Thoracic aorta (tissue), 2 donors: ENCODE measurements around the gene RFC2. TPM values are rescaled to one million over a fixed set of nuclear protein-coding genes. Genes with fewer than 3 reads are reported as not detected.

Experiments used
- ATAC-seq: fragments of 150-250 bp; one replicate; pipeline ENCODE4 v1.8.0; 2017; ENCODE audit warnings: low read depth; ENCODE audit not compliant: insufficient number of reproducible peaks, low FRiP score
- DNase-seq: peaks from one replicate; pipeline ENCODE4 v3.0.0-alpha.2; 2020; ENCODE audit warnings: low spot score
- H3K27ac ChIP-seq, 2 donors: fragments of 200-600 bp; sonication (generic); 1 replicate in 1 of 2; 2 replicates in 1 of 2; pipeline ENCODE4 v1.5.1; 2016; ENCODE audit warnings: mild to moderate bottlenecking in 2 of 2, moderate library complexity in 2 of 2
- H3K27me3 ChIP-seq: fragments of 200-600 bp; sonication (generic); replicated peaks from 2 replicates; pipeline ENCODE4 v1.6.0; 2016; ENCODE audit warnings: mild to moderate bottlenecking; ENCODE audit not compliant: insufficient read depth
- H3K36me3 ChIP-seq: fragments of 200-600 bp; sonication (generic); one replicate; pipeline ENCODE4 v1.5.1; 2016
- H3K4me1 ChIP-seq, 2 donors: fragments of 200-600 bp; sonication (generic); 1 replicate in 1 of 2; 2 replicates in 1 of 2; pipeline versions ENCODE4 v1.5.1 to v1.6.0; 2016; ENCODE audit warnings: low read depth in 2 of 2, mild to moderate bottlenecking in 1 of 2; ENCODE audit not compliant: control insufficient read depth in 1 of 2
- H3K4me3 ChIP-seq: fragments of 200-600 bp; sonication (generic); 2 replicates; pipeline ENCODE4 v1.5.1; 2016; ENCODE audit warnings: mild to moderate bottlenecking
- H3K9me3 ChIP-seq: fragments of 200-600 bp; sonication (generic); 2 replicates; pipeline ENCODE4 v1.5.1; 2016
- CTCF ChIP-seq: fragments of 200-600 bp; sonication (generic); IDR thresholded peaks from one replicate; pipeline ENCODE4 v1.5.1; 2019; ENCODE audit warnings: antibody characterized with exemption
- total RNA-seq, 2 donors: library from RNA; depleted of rRNA; stranded (reverse); fragments of >200 nt; gene quantifications; one replicate each; pipeline versions ENCODE4 v1.1.0 to v1.2.3, GENCODE V29; 2016

Gene RFC2
- total RNA-seq, 2 donors from 2014 or later = 9.5 to 15.2 TPM

DNA sequence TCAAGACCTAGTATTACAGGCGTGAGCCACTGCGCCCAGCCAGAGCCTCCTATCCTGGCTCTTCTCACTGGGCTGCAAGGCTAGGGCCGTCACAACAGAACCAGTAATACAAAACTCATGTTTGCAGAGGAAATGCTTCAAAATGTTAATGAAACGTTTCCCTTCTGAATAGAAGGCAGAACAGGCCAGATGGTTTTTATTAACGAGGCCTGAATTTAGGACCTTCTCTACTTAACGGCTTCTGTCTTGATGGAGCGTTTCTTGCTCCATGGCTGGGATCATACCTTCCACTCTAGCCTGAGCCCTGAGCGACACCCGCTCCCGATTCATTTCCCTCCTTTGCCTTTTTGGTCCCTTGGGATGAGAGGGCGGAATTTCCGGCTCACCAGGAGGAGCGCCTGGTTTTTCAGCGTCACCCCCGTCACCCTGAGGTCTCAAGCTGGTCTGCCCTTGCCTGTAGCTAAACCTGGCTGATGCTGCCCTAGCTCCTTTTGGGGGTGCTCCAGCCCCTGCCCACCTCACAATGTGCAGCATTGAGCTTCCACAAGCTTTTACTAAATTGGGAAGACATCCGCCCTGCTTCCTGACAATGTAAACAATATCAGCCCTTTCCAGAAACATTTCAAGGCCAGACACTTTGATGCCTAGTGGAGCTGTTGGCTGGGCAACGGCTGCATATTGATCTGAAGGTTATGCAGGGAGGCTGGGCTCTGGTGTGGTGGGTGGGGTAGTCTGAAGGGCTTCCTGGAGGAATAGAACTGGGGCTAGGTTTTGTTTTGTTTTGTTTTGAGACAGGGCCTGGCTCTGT is 40.2 kb upstream of the RFC2 start:
- ATAC-seq (no peak), DNase-seq (no peak)
- Histone ChIP-seq H3K36me3 (no peaks in the 10 kb centered on the region), H3K4me1 (peaks cover 15 to 49% of the 10 kb centered on the region in 2 donors), H3K9me3 (no peaks in the 10 kb centered on the region), H3K27ac (peak overlapping the region; percentile 58 to 68), H3K4me3 (peak overlapping the region; percentile 32), H3K27me3 (no peaks in the 10 kb centered on the region)
- TF ChIP-seq CTCF = no peak

DNA sequence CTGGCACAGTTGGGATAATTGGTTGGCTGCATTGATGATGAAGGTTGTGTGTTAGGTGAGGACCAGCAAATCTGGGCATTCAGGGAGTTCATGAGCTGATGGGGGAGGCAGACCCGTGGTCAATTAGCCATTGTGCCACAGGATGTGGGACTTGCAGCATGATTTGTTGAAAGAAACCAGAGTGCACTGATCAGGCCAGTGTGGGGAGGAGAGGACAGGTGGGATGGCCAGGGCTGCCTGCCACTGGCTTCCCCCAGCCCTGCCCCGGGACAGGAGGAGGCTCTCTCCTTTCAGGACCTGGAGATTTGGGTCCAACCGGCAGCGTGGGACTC is 39.3 kb upstream of the RFC2 start:
- Histone ChIP-seq H3K27ac (peak overlapping the region; percentile 58 to 68), H3K36me3 (no peaks in the 10 kb centered on the region), H3K4me3 (no peak overlapping the region), H3K27me3 (no peaks in the 10 kb centered on the region), H3K9me3 (no peaks in the 10 kb centered on the region), H3K4me1 (peaks cover 14 to 49% of the 10 kb centered on the region in 2 donors)
- no peak for TF ChIP-seq CTCF
- DNase-seq (no peak), ATAC-seq (no peak)

DNA sequence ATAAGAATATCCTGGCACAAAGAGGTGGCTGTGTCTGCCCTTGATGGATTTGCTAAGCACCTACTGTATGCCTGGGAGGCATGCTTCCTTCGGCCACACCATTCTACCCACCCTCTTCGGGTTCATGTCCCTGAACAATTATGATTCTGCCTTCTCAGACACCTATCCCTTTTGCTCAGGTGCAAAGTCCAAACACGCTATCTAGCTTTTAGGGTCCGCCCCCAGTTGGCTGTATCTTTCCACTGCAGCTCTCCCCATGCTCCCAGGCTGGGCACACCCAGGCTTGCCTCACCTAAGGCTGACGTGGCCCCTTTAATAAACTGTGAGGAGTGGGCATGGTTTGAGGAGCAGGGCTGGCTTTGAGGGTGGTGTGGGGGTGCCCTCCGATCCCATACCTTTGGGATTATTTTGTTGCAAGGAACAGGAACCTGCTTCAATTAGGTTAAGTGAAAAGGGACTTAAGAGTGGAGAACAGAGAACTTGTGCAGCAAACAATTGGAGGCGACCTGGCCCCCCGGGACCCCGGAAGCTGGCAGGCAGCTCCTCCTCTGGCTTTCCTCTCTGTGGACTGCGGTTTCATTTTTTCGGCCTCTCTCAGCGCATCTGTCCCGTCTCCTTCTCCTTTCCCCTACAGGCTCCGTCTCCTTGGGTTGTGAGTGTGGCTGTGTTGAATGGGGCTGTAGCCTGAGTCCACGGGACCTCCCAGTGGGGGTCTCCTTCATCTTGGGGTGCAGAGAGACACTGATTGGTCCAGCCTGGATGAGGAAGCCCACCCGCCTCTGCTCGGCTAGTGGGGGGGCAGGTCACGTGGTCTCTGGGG is 38.8 kb upstream of the RFC2 start:
- no peak for ATAC-seq
- H3K27ac ChIP-seq = no peak overlapping the region

GRCh38 chr7:74291535-74291934 is 37.3 kb upstream of the RFC2 start:
- no peak for TF ChIP-seq CTCF
- no peak overlapping the region for H3K27ac ChIP-seq
- no peaks in the 10 kb centered on the region for H3K36me3 ChIP-seq
- ATAC-seq (no peak), DNase-seq (no peak)
- peaks cover 13 to 58% of the 10 kb centered on the region in 2 donors for H3K4me1 ChIP-seq
- no peaks in the 10 kb centered on the region for H3K27me3 ChIP-seq
- H3K9me3 ChIP-seq = no peaks in the 10 kb centered on the region
- no peak overlapping the region for H3K4me3 ChIP-seq

More for the DNA sequence above, 38.8 kb upstream of the RFC2 start:
- Histone ChIP-seq H3K27me3 (no peaks in the 10 kb centered on the region), H3K36me3 (no peaks in the 10 kb centered on the region), H3K4me3 (no peak overlapping the region), H3K4me1 (peaks cover 13 to 55% of the 10 kb centered on the region in 2 donors), H3K9me3 (no peaks in the 10 kb centered on the region)
- no peak for DNase-seq
- TF ChIP-seq CTCF = no peak

DNA sequence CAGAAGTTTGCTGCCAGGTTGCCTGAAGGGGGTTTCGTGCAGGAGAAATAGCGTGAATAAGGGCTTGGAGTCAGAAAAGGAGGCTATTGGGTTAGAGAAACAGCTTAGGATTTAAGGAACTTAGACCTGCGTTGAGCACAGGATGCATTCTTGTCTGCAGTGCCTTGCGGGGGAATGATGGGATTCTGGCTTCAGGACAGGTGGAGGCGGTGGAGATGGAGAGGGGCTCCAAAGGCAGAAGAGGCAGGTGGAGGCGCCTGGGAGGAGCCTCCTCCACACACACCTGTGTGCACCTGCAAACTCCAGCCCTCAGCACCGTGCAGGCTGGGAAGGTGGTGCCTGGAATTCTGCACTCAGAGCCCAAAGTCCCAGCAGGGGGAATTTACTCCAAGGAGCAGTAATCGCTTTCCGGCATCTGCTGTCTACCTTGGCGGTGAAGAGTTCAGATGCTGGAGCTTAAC is 36.8 kb upstream of the RFC2 start:
- Histone ChIP-seq H3K27ac (peak overlapping the region; percentile 12 to 75), H3K27me3 (no peaks in the 10 kb centered on the region), H3K9me3 (no peaks in the 10 kb centered on the region), H3K36me3 (no peaks in the 10 kb centered on the region), H3K4me3 (peak overlapping the region; percentile 94), H3K4me1 (peaks cover 13 to 58% of the 10 kb centered on the region in 2 donors)
- ATAC-seq (no peak), DNase-seq (no peak)
- TF ChIP-seq CTCF = no peak
